Measurements from ENCODE around the gene CDH4.

- TF ChIP-seq, protein P1, sequence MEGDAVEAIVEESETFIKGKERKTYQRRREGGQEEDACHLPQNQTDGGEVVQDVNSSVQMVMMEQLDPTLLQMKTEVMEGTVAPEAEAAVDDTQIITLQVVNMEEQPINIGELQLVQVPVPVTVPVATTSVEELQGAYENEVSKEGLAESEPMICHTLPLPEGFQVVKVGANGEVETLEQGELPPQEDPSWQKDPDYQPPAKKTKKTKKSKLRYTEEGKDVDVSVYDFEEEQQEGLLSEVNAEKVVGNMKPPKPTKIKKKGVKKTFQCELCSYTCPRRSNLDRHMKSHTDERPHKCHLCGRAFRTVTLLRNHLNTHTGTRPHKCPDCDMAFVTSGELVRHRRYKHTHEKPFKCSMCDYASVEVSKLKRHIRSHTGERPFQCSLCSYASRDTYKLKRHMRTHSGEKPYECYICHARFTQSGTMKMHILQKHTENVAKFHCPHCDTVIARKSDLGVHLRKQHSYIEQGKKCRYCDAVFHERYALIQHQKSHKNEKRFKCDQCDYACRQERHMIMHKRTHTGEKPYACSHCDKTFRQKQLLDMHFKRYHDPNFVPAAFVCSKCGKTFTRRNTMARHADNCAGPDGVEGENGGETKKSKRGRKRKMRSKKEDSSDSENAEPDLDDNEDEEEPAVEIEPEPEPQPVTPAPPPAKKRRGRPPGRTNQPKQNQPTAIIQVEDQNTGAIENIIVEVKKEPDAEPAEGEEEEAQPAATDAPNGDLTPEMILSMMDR (IDR thresholded peaks at IDR 0.05), result no peak
- TF ChIP-seq POLR2A (IDR thresholded peaks at IDR 0.05), result no peak
Measured at GRCh38 chr20:61541537-61541936, 289.5 kb downstream of the CDH4 start.
